ENCODE results near the gene ZNF518A. TPM values are rescaled to one million over a fixed set of nuclear protein-coding genes. Genes with fewer than 3 reads are reported as not detected.

The ZNF518A gene
- total and polyA plus RNA-seq, 2 donors (not counting 3 experiments of a cell fraction or from before 2014, with no cell fraction given): 2.9 to 12.1 TPM

- Histone ChIP-seq H3K9me1 (replicated peaks; ENCODE audit: control insufficient read depth, extremely low read depth, insufficient read depth, low read length) (no peaks in the 10 kb centered on the region), H2AFZ (ENCODE audit: low read depth, low read length) (no peak overlapping the region), H3K4me2 (ENCODE audit: insufficient read depth, low read length) (no peak overlapping the region), H3K27me3 (ENCODE audit: control insufficient read depth in 2 of 2, insufficient read depth in 2 of 2, low read length in 2 of 2) (peaks cover 0 to 3% of the 10 kb centered on the region in 2 experiments), H3K79me2 (ENCODE audit: control insufficient read depth, insufficient read depth, low read length) (no peaks in the 10 kb centered on the region), H3K4me3 (replicated peaks in 1 of 3; ENCODE audit: insufficient read depth in 1 of 3, low read depth in 1 of 3, low read length in 3 of 3) (no peak overlapping the region), H3K9me3 (replicated peaks; ENCODE audit: control insufficient read depth, insufficient read depth, low read length) (no peaks in the 10 kb centered on the region), H3K36me3 (ENCODE audit: control insufficient read depth in 2 of 2, extremely low read depth in 1 of 2, insufficient read depth in 2 of 2, low read length in 2 of 2) (no peaks in the 10 kb centered on the region), H4K20me1 (replicated peaks; ENCODE audit: control insufficient read depth, extremely low read depth, insufficient read depth, low read length) (no peaks in the 10 kb centered on the region), H3K9ac (replicated peaks; ENCODE audit: extremely low read depth, insufficient read depth, low read length) (no peak overlapping the region), H3K4me1 (ENCODE audit: control insufficient read depth, extremely low read depth, insufficient read depth, low read length) (no peaks in the 10 kb centered on the region), H3K27ac (ENCODE audit: insufficient read depth, low read depth, low read length) (no peak overlapping the region)
- TF ChIP-seq JUN (IDR thresholded peaks at IDR 0.05; ENCODE audit: borderline replicate concordance, insufficient read depth, insufficient read length, low read depth) (no peak), POLR2A (IDR thresholded peaks at IDR 0.05; ENCODE audit: low read depth, low read length) (no peak), POLR2AphosphoS5 (IDR thresholded peaks at IDR 0.05; ENCODE audit: insufficient read depth, low read depth, low read length) (no peak), EZH2 (IDR thresholded peaks at IDR 0.05; ENCODE audit: borderline replicate concordance, low read depth, low read length, severe bottlenecking) (no peak), MYC (IDR thresholded peaks at IDR 0.05; ENCODE audit: low read depth, low read length) (no peak), GATA2 (IDR thresholded peaks at IDR 0.05; ENCODE audit: insufficient read depth, insufficient read length, low read depth, low read length) (no peak), FOS (IDR thresholded peaks at IDR 0.05; ENCODE audit: borderline replicate concordance, insufficient read depth, low read length) (no peak)
- TF ChIP-seq, protein P1, sequence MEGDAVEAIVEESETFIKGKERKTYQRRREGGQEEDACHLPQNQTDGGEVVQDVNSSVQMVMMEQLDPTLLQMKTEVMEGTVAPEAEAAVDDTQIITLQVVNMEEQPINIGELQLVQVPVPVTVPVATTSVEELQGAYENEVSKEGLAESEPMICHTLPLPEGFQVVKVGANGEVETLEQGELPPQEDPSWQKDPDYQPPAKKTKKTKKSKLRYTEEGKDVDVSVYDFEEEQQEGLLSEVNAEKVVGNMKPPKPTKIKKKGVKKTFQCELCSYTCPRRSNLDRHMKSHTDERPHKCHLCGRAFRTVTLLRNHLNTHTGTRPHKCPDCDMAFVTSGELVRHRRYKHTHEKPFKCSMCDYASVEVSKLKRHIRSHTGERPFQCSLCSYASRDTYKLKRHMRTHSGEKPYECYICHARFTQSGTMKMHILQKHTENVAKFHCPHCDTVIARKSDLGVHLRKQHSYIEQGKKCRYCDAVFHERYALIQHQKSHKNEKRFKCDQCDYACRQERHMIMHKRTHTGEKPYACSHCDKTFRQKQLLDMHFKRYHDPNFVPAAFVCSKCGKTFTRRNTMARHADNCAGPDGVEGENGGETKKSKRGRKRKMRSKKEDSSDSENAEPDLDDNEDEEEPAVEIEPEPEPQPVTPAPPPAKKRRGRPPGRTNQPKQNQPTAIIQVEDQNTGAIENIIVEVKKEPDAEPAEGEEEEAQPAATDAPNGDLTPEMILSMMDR (IDR thresholded peaks at IDR 0.05; ENCODE audit: extremely low read depth in 1 of 2, insufficient read depth in 1 of 2, low read depth in 1 of 2, low read length in 2 of 2): no peak
- TF ChIP-seq, protein P2, sequence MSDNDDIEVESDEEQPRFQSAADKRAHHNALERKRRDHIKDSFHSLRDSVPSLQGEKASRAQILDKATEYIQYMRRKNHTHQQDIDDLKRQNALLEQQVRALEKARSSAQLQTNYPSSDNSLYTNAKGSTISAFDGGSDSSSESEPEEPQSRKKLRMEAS (IDR thresholded peaks at IDR 0.05; ENCODE audit: insufficient read depth, insufficient read length): no peak
- FAIRE-seq: no peak
- BruUV-seq (replicated peaks): no TSS peak
- intact Hi-C loops (cut with micrococcal nuclease): no loop called here
- no peak for DNase-seq (ENCODE audit: low read depth, low spot score)
- CTCF ChIA-PET: interaction anchor here (0.9 kb wide), 1 partner anchor 125 kb away, joined by 3 read pairs; no protein-coding TSS in a partner anchor
- POLR2A ChIA-PET: no interaction called here
- dilution Hi-C loops (cut with MboI; ENCODE audit: extremely low pct_ligation_motif_present, low sequenced_read_pairs): no loop called here
Measured at GRCh38 chr10:96208946-96209345, 78.8 kb downstream of the ZNF518A start.

All from endothelial cell of umbilical vein (primary cell).